Nephron progenitor cell (in vitro differentiated cells): ENCODE results near the gene JAK3.

Experiments used
- DNase-seq: peaks from one replicate; pipeline ENCODE4 v3.0.0; 2021
- H3K27ac Mint-ChIP-seq: 2 replicates; pipeline ENCODE4 v1.8.0; 2021; ENCODE audit warnings: mild to moderate bottlenecking, moderate library complexity, mixed read lengths
- H3K27me3 Mint-ChIP-seq: 2 replicates; pipeline ENCODE4 v1.8.0; 2021; ENCODE audit warnings: mild to moderate bottlenecking, low read depth, mixed read lengths; ENCODE audit not compliant: poor library complexity
- H3K36me3 Mint-ChIP-seq: 2 replicates; pipeline ENCODE4 v1.8.0; 2021; ENCODE audit warnings: low read depth, mixed read lengths
- H3K4me1 Mint-ChIP-seq: 2 replicates; pipeline ENCODE4 v1.8.0; 2021; ENCODE audit warnings: mixed read lengths
- H3K4me3 Mint-ChIP-seq: 2 replicates; pipeline ENCODE4 v1.8.0; 2021; ENCODE audit warnings: mild to moderate bottlenecking, moderate library complexity, mixed read lengths
- H3K9me3 Mint-ChIP-seq: 2 replicates; pipeline ENCODE4 v1.8.0; 2021; ENCODE audit warnings: mild to moderate bottlenecking, moderate library complexity, mixed read lengths
- CTCF ChIP-seq: fragments of 200-600 bp; sonication (generic); IDR thresholded peaks from 2 replicates; pipeline ENCODE4 v1.5.0; 2021; ENCODE audit warnings: antibody characterized with exemption

The JAK3 gene

GRCh38 chr19:17837972-17838371 lies 9.8 kb downstream of the JAK3 start:
- no peak overlapping the region for H3K4me3 Mint-ChIP-seq
- H3K9me3 Mint-ChIP-seq = no peaks in the 10 kb centered on the region
- TF ChIP-seq CTCF = no peak
- no peak overlapping the region for H3K27ac Mint-ChIP-seq
- H3K4me1 Mint-ChIP-seq = peaks cover 24% of the 10 kb centered on the region
- H3K27me3 Mint-ChIP-seq = peaks cover 61% of the 10 kb centered on the region
- no peak for DNase-seq
- H3K36me3 Mint-ChIP-seq = no peaks in the 10 kb centered on the region

- no peak overlapping the region for H3K27ac Mint-ChIP-seq
Observed at GRCh38 chr19:17836530-17836929, 11.3 kb downstream of the JAK3 start.

DNA sequence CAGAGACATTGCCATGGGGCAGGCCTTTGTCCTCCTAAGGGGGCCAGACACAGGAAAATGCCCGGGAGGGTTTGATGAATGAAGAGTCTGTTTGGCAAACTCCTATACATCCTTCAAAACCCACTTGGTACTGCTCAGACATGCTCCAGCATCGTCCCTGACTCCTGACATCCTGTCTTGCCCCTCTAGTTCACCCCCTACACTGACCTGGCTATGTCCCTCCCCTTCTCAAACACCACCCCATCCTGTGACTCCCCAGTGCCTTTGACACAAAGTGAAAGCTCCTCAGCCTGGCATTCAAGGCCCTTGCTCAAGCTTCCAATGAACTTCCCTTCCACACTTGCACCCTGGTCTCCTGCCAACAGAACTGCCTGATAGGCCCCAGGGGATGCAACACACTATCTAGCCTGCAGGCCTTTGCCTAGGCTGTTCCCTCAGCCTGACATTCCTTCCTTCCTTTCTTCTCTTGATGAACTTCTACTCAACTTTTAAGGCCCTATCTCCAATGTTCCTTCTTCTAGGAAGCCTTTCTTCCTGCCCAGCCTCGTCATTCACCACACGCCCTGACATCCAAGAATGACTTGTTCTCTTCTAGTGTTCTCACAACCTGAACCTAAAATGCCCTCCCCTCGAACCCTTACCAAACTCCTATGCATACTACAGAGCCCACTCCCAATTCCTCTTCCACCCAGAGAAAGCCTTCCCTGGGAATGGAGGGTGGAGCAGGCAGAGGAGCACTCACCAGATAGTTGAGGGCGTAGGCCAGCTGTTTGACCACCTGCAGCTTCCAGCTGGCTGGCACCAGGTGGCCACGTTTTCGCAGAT lies 12.4 kb downstream of the JAK3 start:
- Mint-ChIP-seq H3K27ac (no peak overlapping the region), H3K4me1 (peaks cover 19% of the 10 kb centered on the region), H3K4me3 (no peak overlapping the region), H3K36me3 (no peaks in the 10 kb centered on the region), H3K27me3 (peaks cover 56% of the 10 kb centered on the region), H3K9me3 (no peaks in the 10 kb centered on the region)
- DNase-seq = no peak
- no peak for TF ChIP-seq CTCF

More at GRCh38 chr19:17836530-17836929, 11.3 kb downstream of the JAK3 start:
- TF ChIP-seq CTCF = no peak
- Mint-ChIP-seq H3K4me1 (peaks cover 24% of the 10 kb centered on the region), H3K4me3 (no peak overlapping the region), H3K27me3 (peaks cover 61% of the 10 kb centered on the region), H3K36me3 (no peaks in the 10 kb centered on the region), H3K9me3 (no peaks in the 10 kb centered on the region)
- no peak for DNase-seq

GRCh38 chr19:17834350-17835181 lies 13.2 kb downstream of the JAK3 start:
- Mint-ChIP-seq H3K27me3 (peaks cover 50% of the 10 kb centered on the region), H3K4me3 (no peak overlapping the region), H3K36me3 (no peaks in the 10 kb centered on the region), H3K27ac (no peak overlapping the region), H3K9me3 (no peaks in the 10 kb centered on the region), H3K4me1 (peaks cover 26% of the 10 kb centered on the region)
- no peak for DNase-seq
- no peak for TF ChIP-seq CTCF

DNA sequence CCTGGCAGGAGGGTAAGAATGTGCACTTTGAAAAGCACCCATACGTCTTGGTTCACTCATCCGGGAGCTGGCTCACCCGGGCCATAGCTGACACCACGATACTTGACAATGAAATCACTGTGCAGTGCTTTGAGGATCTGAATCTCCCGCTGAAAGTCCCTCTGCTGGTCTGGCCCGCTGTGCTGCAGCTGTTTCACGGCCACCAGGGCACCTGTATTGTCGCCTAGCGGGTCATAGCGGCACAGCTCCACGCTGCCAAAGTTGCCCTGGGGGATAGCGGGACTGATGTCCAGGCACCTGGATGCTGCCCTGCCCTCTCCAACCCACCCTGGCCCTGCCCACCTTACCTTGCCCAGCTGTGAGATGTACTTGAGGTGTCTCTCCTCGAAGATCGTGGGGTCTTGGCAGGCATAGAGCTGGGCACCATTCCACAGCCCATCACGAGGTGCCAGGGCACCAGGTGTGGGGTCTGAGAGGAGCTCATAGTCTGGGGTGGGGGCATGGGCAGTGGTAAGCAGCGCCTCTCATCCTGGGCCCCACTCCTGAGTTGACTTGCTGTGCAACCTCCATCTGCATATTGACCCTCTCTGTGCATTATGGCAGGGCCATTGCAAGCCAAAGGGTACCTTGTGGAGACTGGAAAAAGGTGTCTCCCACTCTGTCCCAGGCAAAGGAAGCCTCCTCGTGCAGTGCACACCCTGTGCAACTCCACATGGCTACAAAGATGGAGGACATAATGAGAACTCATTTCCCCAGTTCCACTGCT lies 15.2 kb downstream of the JAK3 start:
- DNase-seq = no peak
- Mint-ChIP-seq H3K36me3 (no peaks in the 10 kb centered on the region), H3K9me3 (no peaks in the 10 kb centered on the region), H3K27me3 (peaks cover 36% of the 10 kb centered on the region), H3K4me3 (no peak overlapping the region), H3K4me1 (peaks cover 36% of the 10 kb centered on the region), H3K27ac (no peak overlapping the region)
- TF ChIP-seq CTCF = no peak
